Measurements from ENCODE around the gene AK9.

Gene AK9

DNA sequence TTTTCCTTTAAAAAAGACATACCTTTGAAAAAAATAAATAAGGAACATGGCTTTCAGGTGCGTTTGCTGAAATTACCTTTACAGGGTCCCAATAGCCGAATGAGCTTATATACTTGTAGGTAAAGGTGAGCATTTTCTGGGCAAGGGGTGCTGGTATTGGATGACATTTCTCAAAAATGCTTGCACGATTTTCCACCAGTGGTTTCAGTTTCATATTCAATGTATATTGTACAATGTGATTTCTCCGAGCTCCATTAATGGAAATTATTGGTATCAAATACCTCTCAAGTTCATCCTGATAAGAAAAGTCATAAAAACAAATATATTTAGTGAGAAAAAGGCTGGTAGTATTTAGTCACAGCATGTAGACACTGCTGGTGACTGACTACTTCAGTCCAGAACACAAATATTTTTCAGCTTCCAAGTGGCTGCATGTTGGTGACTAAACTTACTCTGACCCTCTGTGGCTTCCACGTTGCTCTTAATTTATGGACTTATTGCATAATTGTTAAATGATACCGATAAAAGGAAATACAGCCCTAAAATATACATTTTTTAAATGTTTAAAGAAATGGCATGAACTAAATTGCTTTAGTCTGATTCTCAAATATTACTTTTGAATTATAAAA lies 175.1 kb downstream of the AK9 start:
- no peak for TF ChIP-seq CTCF (IDR thresholded peaks at IDR 0.05; ENCODE audit: low read depth, low read length, missing control alignments)
- no peak overlapping the region for H3K4me3 ChIP-seq (ENCODE audit: low read depth, low read length)
- DNase-seq (ENCODE audit: low read depth): no peak

DNA sequence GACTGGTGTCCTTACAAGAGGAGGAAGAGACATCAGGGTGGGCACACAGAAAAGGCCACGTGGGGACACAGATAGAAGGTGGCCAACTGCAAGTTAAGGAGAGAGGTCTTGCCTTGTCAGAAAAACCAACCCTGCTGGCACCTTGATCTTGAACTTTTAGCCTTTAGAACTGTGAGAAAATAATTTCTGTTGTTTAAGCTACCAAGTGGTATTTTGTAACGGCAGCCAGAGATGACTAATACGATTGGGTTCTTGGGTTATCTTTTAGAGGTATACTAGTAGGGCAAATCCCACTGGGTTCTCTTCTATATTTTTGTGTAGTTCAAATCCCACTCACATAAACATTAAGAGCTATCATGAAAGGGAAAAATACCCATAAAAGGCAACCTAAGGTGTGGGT lies 176.1 kb downstream of the AK9 start:
- H3K4me3 ChIP-seq (ENCODE audit: low read depth, low read length): no peak overlapping the region
- no peak for TF ChIP-seq CTCF (IDR thresholded peaks at IDR 0.05; ENCODE audit: low read depth, low read length, missing control alignments)
- DNase-seq (ENCODE audit: low read depth): no peak

DNA sequence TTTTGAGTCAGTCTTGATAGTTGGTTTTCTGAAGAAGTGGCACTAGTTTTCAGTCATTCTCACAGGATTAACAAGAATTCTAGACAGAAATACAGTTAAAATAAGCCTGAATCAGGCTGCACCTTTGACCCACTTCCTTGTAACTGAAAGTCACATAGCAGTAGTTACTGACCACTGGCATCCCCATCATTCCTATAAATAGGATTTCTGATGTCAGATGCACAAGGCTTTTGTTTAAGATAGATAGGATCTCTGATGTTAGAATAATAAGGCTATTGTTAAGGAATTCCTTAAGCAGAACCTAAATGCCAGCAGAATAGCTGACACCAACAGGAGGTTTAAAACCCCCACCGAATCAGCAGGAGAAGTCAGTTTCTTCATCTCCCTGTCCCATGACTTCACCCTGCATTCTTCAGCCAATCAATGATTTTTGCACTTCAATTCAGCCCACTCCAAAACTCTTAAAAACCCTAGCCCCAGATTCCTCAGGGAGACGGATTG lies 177.4 kb downstream of the AK9 start:
- no peak overlapping the region for H3K4me3 ChIP-seq (ENCODE audit: low read depth, low read length)
- no peak for TF ChIP-seq CTCF (IDR thresholded peaks at IDR 0.05; ENCODE audit: low read depth, low read length, missing control alignments)
- DNase-seq (ENCODE audit: low read depth): no peak

DNA sequence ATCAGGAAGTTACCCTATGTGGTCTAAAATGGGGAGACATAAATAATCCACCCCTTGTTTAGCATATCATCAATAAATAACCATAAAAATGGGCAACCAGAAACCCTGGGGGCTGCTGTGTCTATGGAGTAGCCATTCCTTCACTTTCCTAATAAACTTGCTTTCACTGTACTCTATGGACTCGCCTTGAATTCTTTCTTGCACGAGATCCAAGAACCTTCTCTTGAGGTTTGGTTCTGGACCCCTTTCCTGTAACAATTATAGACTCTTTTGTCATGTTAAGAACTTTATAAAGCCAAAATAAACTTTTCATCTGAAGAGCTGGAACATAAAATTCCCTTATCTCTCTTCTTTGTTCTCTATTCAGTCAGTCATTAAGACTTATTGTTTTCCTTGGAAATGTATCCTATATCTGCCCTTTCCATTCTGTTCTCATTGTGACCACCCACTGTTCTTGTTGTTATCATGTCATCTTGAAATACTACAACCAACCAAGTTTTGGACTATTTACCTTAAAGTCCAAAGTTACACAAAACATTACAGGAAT lies 178.7 kb downstream of the AK9 start:
- TF ChIP-seq CTCF (IDR thresholded peaks at IDR 0.05; ENCODE audit: low read depth, low read length, missing control alignments): no peak
- no peak for DNase-seq (ENCODE audit: low read depth)
- H3K4me3 ChIP-seq (ENCODE audit: low read depth, low read length): no peak overlapping the region

DNA sequence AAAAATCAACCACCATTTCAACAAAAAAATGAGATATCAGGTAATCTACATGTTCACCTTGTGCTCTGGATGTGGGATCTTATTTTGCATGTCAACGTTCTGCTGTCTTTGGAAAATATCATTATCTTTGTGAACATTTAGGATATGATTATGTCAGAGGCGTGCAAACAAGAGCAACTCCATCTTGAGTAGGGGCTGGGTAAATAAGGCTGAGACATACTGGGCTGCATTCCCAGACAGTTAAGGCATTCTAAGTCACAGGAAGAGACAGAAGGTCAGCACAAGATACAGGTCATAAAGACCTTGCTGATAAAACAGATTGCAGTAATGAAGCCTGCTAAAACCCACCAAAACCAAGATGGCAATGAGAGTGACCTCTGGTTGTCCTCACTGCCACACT lies 179.2 kb downstream of the AK9 start:
- no peak for DNase-seq (ENCODE audit: low read depth)
- TF ChIP-seq CTCF (IDR thresholded peaks at IDR 0.05; ENCODE audit: low read depth, low read length, missing control alignments): no peak
- no peak overlapping the region for H3K4me3 ChIP-seq (ENCODE audit: low read depth, low read length)

DNA sequence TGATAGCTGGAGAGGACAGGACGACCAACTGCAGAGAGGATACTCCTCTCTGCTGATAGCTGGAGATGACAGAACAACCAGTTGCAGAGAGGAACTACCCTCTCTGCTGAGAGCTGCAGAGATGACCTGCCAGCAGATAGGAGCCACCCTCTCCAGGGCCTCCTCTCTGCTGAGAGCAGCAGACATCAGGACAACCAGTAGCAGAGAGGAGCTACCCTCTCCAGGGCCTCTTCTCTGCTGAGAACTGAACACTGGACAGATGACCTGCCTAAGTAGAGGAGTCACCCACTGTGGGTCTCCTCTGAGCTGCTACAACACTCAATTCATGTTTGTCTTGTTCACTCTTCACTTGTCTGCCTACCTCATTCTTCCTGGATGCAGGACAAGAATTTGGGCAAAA lies 180.6 kb downstream of the AK9 start:
- no peak overlapping the region for H3K4me3 ChIP-seq (ENCODE audit: low read depth, low read length)
- no peak for DNase-seq (ENCODE audit: low read depth)
- TF ChIP-seq CTCF (IDR thresholded peaks at IDR 0.05; ENCODE audit: low read depth, low read length, missing control alignments): no peak
